ENCODE data around the gene UST.
A peak's percentile ranks its signal among the peaks of the same experiment; 100 is the strongest.
"Not testable (repeated sequence)": the region's sequence is repeated elsewhere in the genome, so short reads cannot be mapped to it uniquely, and the experiment has no call there.

UST gene

DNA sequence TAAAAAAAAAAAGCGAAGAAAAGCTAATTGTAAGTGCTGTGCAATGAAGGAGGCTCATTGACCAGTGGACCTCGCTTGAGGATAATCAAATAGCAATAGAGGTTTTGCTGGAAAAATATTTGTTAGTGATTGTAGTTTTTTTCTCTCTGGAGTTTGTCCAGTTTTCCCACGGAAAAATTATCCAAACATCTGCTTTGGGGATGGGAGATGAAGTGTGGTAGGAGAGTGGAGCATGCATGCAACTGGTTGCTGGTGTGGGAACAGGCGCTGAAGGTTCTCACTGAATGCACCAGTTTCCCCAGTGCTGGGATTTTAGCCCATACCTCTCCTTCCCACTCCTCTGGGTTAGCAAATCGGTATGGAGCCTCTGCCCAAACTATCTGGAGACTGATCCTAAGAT is 288.9 kb downstream of the UST start:
- DNase-seq (ENCODE audit: low read depth, low spot score), result no peak

DNA sequence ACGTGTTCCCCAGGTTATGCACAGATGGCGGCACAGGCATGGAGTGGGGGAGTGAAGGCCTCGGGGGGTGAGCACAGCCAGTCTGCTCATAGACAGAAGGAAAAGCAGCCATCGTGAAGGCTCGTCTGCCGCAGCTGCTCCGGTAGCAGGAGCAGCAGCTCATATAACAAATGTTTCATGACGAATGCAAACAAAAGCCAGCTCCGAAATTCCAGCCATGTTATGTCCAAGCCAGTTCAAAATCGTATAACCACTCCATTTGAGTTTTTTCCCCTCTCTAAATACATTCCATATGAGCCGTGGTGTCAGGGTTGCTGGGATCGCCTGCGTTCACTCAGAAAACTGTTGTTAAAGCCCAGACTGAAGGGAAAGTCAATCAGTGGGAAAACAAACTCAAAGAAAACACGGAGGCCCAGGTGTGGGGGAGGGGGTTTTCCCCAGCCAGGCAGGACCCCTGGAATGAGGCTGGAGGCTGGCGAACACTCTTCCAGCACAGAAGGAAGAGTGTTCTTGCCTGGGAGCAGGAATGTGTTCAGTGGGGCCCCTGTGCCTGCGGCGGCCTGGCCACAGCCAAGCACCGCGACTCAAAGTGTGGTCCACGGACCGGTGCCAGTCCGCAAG is 290.3 kb downstream of the UST start:
- DNase-seq (ENCODE audit: low read depth, low spot score), result peak; percentile 35

DNA sequence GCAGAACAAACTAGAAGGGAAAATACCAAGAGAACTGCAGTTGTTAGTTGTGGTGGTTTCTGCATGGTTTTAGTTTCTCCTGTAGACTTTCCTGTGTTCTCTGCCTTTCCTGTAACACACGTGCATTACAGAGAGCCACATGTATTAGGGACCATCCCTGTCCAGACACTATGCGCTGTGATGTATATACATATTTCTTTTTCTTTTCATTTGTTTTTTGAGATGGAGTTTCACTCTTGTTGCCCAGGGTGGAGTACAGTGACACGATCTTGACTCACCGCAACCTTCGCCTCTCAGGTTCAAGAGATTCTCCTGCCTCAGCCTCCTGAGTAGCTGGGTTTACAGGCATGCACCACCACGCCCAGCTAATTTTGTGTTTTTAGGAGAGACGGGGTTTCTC is 292.2 kb downstream of the UST start:
- not testable (repeated sequence) for DNase-seq (ENCODE audit: low read depth, low spot score)

DNA sequence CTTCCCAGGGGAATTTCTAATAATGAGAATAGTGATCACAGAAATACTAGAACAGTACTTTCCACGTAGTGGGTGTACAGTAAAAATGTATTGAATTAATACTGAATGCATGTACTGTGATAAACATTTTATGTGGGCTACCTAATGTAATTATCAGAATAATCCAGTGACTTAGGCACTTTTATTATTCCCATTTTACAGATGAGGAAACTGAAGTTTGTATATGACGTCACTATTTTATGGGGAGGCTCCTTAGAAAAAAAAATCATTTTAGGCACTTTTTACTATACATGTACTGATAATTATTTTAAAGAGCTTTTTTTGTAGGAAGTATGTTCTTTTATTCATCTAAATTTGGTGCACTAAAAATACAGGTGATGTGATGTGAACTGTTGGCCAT is 295.1 kb downstream of the UST start:
- DNase-seq (ENCODE audit: low read depth, low spot score), result no peak

DNA sequence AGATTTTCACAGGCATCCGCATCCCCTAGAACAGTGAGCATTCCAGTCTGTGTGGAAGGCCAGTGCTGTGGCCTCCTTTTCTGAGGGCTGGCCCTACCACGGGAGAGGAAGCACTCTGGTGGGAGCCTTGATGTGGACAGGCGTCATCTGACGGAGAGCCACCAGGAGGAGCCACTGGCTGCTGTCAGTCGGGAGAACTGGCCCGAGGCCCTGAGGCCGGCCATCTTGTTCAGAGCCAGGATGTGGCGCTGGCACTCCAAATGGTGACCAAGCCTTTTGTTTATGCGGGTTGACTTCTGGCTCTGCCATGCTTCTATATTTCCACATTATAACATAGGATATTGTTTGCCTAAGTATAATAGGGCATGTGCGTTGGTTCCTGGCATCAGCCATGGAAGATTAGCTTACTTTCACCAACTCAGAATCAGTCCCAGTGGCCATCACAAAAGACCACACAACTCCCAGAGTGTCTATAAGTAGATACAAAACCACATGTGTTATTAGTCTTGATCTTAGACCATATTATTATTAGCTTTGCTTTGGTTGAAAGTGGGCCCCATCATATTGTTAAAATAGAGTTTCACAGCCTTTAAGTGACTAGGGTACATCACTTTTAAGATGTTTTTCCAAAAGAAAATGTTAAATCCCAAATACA is 296.8 kb downstream of the UST start:
- no peak for DNase-seq (ENCODE audit: low read depth, low spot score)

DNA sequence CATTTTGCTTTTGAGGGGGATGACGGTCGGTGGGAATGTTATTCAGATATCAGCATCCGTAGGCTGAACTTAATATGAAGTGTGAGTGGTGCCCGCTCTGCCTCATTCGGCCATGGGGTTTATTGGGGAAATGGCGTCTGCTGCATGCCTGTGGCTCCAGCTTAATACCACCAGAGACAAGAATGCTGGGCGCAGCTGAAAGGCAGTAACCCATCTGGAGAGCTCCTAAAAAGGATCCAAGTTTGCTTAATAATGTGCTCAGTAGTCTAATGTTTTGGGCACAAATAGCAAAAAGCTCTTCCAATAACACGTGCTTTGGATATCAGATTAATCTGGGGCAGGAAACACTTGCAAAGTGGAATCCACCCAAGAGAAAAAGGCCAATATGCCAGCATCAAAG is 297.7 kb downstream of the UST start:
- DNase-seq (ENCODE audit: low read depth, low spot score), result no peak

DNA sequence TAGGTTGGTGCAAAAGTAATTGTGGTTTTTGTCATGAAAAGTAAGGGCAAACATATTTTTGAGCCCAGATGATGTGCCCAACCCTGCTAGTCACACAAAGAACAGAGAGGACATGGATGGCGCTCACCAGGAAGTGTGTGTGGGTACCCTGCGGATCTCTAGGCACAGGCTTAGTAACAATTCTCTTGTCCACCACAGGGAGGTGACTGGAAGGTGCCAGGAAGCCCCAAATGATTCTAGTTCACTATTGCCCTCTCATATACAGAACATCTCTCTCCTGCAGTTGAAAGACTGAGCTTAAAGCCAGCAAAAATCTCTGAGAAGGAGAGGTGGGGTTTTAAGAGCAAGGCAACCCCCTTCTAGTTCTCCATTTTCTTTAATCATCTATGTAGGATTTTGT is 298.6 kb downstream of the UST start:
- no peak for DNase-seq (ENCODE audit: low read depth, low spot score)

DNA sequence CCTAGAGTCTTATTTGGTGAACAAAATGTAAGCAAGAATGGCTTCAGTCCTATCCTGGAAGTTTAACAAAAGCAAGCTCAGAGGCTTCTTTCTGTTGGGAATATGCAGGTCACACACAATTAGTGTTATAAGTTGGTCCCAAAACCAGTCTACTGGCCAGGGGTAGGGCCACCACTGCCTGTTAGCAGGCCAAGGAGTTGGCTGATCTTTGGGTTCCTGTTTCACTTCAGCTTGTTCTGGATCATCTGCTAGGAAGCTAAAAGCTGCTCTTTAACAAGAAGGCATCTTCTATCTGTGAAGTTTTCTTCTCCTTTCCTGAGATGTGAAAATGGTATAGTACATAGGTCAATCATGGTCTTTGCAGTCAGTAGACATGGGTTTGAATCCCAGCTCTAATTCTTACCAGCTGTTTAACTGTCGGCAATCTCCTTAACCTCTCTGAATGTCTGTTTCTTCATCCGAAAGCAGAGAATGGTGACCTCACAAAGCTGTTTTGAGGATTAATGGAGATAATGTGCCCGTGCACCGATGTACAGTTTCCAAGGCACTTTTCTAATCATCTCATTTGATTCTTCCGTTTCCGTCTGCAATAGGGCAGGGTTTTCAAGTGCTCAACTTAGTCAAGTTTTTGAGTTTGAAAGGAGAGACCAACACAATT is 299.5 kb downstream of the UST start:
- DNase-seq (ENCODE audit: low read depth, low spot score), result no peak

DNA sequence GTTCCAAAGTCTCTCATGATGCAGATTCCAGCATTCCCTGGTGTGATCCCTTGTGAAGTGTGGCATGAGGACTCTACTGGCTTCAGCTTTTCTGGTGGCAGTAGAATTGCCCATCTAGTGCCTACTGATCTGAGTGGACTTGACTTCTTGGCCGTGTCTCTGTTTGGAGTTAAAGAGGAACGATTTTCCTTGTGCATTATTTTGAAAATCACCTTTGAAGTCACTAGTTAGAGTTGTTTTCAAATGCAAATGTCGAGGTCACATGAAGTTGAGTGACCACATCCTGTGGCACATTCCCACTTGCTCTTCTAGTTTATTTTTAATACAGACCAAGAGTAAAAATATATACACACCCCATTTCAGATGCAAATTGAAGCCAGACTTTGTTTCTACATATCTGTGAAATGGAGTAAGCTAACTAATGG is 300.0 kb downstream of the UST start:
- peak; percentile 71 for DNase-seq (ENCODE audit: low read depth, low spot score)

DNA sequence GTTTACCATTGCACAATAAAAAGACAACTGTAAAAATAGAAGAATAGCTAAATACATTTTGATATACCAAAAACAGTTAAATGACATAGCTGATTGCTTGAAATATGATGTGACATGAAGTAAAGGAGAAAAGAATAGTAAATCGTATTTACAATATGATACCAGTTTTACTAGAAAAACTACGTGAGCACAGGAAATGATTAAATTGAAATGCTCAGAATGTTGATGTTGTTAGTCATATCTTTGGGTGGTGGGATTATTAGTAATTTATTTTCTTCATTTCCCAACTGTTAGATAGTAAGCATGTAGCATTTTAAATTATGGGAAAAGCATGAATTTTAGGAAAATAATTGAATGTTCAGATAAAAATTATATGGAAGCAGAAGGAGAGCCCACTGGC is 302.4 kb downstream of the UST start:
- no peak for DNase-seq (ENCODE audit: low read depth, low spot score)

DNA sequence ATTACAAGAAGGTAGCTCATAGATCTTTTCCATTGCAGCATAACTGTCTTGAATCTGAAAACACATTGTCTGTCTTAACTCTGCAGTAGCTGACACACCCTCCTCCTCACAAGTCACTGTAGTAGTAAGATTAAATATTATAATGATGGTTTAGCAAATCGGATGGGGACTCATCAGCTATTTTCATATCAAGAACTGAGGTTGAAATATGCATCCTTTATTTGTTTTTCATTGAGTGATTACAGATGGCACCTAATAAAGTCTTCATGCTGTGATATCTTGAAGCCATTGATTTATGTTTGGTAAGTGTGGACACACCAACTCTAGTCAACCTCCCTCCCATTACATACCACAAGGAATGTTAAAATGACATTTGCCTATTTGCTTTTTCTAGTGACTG is 303.3 kb downstream of the UST start:
- no peak for DNase-seq (ENCODE audit: low read depth, low spot score)

DNA sequence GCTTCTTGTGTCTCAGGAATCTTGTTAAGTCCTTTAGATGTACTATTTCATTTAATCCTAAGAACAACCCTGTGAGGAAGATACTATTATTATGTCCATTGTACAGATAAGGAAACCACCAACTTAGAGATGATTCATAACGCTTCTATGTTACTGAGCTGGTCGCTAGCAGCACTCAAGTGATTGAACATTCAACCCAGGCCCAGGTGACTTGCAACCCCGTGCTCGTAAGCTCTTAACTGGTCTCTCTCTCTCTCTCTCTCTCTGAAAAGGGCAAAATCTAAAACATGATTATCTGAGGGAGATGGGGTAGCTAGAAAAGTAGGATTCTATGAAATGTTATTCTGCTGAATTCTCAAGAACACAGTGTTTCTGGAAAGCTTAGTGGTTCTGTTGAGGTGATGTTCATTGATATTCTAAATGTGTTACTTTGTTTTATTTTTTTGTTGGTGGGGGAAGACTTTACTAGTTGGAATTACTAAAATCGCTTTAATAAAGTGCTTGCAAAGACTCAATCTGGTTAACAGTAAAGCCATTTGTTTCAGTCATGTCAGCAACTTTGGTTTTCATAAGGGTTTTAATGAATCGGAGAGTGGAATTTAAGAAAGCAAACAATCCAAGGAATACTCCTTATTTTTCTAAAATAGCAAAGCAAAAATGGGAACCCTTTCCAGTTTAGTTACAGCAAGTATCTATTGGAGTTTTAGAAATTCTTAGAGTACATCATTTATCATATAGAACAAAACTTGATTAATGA is 305.7 kb downstream of the UST start:
- DNase-seq (ENCODE audit: low read depth, low spot score), result no peak

DNA sequence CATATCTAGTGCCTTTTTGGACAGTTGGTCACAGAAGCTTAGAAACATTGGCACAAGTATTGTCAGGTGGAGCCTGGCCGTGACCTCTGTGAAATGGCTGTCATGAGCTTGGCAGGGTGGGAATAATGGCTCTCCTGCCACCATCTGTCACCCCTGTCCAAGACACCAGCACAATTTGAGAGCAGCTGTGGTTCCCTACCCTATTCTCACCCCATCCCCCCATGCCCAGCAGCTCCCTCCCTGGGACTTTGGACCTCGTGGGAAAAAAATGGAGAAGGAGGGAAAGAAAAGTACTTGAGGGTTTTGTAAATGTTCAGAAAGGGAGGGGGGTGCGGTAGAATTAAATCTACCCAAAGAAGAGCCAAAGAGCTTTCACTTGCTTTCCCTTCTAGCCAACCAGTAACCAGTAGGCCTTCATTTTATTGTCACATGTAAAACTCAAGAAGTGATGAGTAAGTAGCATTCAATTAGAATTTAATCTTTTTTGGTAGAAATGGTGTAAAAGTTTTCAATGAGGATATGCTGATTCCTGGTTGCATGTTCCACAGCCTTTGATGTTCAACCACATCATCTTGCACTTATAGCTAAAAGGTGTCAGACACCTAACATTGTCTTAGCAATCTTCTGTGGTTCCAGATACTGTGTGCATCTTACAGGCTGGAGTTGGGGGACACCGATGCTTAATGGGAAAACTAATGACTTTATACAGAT is 307.2 kb downstream of the UST start:
- DNase-seq (ENCODE audit: low read depth, low spot score), result no peak

DNA sequence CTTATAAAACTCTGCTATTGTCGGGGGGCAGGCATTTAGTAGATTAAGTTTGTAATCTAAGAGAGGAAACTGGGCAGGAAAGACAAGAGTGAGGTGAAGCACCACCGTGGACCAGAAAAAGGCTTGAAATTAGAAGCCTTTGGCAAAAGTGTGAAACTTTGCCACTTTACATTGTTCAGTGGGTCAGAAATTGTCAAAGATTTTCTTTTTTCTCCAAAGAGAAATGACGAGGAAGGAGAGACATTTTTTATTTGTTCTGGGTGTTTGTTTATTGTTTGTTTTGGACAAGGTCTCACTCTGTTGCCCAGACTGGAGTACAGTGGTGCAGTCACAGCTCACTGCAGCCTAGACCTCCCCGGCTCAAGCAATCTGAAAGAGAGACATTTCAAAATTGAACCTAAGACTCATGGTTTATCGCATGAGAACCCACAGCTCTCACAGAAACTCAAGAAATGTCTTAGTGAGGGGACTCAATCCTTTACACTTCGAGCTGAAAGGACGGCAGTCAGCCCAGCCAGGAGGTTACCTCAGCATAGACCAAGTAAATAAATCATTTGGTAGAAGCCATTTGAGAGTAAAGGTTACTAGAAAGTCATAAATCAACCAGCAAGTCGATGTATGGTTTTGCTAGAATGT is 307.8 kb downstream of the UST start:
- DNase-seq (ENCODE audit: low read depth, low spot score), result no peak

DNA sequence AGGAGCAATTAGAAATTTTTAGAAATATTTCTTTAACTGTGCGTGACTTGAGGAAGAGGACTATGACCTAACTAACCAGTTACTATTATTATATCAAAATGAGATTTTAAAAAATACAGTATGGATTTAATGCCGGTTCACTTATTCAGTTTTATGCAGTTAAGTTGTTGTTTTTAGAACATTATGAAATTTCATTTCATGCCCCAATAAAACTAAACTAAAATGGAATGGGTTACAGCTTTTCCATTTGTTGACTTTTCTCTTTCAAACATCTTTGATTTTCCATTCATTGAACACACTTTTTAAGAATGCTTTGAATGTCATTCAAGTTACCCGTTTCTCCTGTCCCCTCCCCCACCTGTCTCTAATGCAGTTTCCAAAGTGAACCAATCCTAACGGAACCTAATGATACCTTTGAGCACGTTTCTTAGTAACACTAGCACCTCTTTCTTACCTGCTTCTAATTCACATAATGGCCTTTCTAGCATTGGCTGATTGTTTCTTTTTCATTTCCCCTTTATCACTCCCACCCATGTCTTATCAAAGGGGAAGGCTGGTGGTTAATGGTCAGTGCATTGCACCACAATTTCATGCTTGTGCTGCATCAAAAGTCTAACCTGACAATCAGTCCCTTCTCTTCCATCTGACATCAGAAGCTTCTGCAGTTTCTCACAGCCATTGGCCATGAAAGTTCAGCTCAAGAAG is 308.5 kb downstream of the UST start:
- DNase-seq (ENCODE audit: low read depth, low spot score), result no peak

DNA sequence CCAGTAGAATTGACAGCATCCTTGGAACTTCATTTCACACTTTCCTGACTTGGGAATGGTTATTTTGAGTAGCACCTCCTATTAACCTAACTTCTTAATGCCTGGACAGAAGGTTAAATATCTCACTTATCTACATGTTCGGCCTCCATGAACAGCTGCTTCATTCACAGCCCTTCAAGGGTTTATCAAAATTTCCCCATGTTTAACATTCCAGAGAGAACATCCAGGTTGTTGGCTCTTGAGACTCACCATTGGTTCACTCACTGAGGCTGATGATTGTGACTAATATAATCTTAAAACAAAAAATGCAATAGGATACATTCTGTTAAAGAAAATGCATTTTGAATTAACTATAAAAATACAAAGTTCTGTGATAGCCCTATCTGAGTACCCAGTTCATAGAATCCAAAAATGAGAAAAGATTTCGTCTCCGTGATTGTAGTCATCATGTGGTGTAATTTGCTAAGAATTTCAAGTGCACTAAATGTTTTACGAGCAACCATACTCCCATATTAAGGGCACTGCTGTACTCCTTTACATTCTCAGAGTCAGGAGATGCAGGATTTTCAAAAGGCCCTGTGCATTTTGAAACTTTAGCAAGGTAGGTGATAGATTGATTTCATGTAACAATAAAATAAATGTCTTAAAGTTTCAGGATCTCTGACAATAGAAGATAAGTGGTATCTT is 310.1 kb downstream of the UST start:
- no peak for DNase-seq (ENCODE audit: low read depth, low spot score)

DNA sequence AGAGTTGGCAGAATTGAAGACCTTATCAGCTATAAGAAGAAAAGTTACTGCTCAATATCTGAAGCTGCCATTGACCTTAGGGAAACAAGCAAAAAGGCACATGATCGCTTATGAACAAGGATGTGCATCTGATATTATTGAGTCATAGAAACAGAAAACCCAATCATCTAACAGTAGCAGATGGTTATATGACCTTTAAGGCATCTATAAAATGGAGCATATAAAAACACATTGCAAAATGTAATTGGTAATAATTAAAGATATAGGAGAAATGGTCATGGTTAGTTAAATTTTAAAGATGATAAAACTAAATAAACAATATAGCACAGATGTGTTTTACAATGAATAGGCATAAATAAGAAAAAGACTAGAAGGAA is 310.6 kb downstream of the UST start:
- no peak for DNase-seq (ENCODE audit: low read depth, low spot score)

DNA sequence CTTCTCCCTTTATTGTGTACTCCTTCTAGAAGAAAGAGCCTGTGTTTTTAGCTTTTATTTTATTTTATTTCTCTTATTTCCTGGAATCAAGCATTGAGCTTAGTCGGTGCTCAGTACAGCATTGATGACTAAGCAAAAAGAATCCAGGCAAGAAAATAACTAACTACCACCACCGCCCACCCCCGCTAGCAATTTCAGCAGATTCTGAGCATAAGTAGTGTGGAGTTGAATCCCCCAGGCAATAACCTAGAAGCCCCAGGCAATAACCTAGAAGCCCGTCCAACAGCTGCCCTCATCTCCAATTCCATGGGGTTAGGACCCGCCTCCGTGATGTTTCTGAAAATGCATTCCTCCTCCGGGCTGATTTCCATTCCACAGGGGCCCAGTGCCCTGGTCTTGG is 312.7 kb downstream of the UST start:
- no peak for DNase-seq (ENCODE audit: low read depth, low spot score)

DNA sequence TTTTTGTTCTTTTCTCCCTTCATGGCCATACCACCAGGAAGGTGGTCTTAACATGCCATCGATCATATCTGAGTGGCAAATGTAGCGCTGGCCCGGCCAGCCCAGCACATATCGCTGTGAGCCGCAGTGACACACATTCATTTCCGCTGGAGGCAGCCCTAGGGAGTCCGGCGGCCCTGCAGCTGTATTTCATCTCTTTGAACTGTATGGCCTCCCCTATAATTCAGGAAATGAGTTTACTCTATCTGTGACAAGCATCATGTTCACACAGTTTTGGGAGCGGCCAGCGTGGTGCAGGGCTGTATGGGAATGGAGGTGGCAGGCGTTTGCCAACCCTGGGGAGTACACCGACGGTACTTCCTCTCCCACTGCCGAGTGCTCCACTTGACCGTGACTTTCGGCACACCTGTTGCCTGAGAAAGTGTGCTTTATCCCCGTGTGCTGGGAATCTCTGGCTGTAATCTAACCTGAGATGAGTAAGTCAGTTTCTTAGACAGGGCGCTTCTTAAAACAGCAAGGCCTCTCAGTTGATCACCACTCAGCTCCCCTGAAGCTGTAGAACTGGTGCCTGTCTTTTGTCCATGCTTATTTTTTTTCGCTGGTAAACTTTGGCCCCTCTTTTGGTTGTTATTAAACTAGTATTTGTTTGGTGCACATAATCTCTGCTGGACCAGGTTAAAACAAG is 313.6 kb downstream of the UST start:
- DNase-seq (ENCODE audit: low read depth, low spot score), result no peak

Measured in astrocyte of the hippocampus (primary cell).